Stimulated activated naive CD8-positive, alpha-beta T cell treated with anti-CD3 and anti-CD28 coated beads, Interleukin-15, Interleukin-2, amounts not matched to agents 100 ng/mL and 50 ng/mL, for 24 hours (primary cell): ENCODE measurements around the gene INSYN1.
"Not testable (repeated sequence)": the region's sequence is repeated elsewhere in the genome, so short reads cannot be mapped to it uniquely, and the experiment has no call there.

Experiments used
- H3K27ac Mint-ChIP-seq: one replicate; pipeline ENCODE4 v1.8.0; 2021; ENCODE audit warnings: mild to moderate bottlenecking, mixed read lengths
- H3K27me3 Mint-ChIP-seq: one replicate; pipeline ENCODE4 v1.8.0; 2021; ENCODE audit warnings: mixed read lengths
- H3K36me3 Mint-ChIP-seq: one replicate; pipeline ENCODE4 v1.8.0; 2021; ENCODE audit warnings: low read depth, mixed read lengths
- H3K4me1 Mint-ChIP-seq: one replicate; pipeline ENCODE4 v1.8.0; 2021; ENCODE audit warnings: low read depth, mixed read lengths
- H3K4me3 Mint-ChIP-seq: one replicate; pipeline ENCODE4 v1.8.0; 2021; ENCODE audit warnings: mild to moderate bottlenecking, mixed read lengths
- H3K9me3 Mint-ChIP-seq: one replicate; pipeline ENCODE4 v1.8.0; 2021; ENCODE audit warnings: mixed read lengths

INSYN1 gene

GRCh38 chr15:73753250-73754130, at the start of gene INSYN1:
INSYN1 (minus strand) TSS chr15:73753351; CDS start chr15:73751130, 2,221 bp downstream.
- Mint-ChIP-seq H3K4me3 (no peak within 1 kb of the TSS), H3K9me3 (no peaks in the 10 kb centered on the region), H3K27ac (no peak within 1 kb of the TSS), H3K4me1 (no peaks in the 10 kb centered on the region), H3K36me3 (no peaks in the 10 kb centered on the region), H3K27me3 (peaks cover 43% of the 10 kb centered on the region)

- Mint-ChIP-seq H3K27me3 (no peaks in the 10 kb centered on the region), H3K4me1 (no peaks in the 10 kb centered on the region), H3K4me3 (no peak overlapping the region), H3K27ac (no peak overlapping the region), H3K9me3 (no peaks in the 10 kb centered on the region), H3K36me3 (no peaks in the 10 kb centered on the region)
These were observed 49.4 kb upstream of the INSYN1 start for GRCh38 chr15:73802431-73803041.

GRCh38 chr15:73800662-73801345, 47.7 kb upstream of the INSYN1 start:
- no peaks in the 10 kb centered on the region for H3K4me1 Mint-ChIP-seq
- no peak overlapping the region for H3K27ac Mint-ChIP-seq
- H3K4me3 Mint-ChIP-seq, result no peak overlapping the region
- H3K9me3 Mint-ChIP-seq, result no peaks in the 10 kb centered on the region
- no peaks in the 10 kb centered on the region for H3K27me3 Mint-ChIP-seq
- no peaks in the 10 kb centered on the region for H3K36me3 Mint-ChIP-seq

- Mint-ChIP-seq H3K27ac (no peak overlapping the region), H3K9me3 (no peaks in the 10 kb centered on the region), H3K36me3 (no peaks in the 10 kb centered on the region), H3K4me1 (no peaks in the 10 kb centered on the region), H3K4me3 (no peak overlapping the region), H3K27me3 (no peaks in the 10 kb centered on the region)
These were observed 46.3 kb upstream of the INSYN1 start for GRCh38 chr15:73799466-73799865.

- Mint-ChIP-seq H3K36me3 (no peaks in the 10 kb centered on the region), H3K27me3 (no peaks in the 10 kb centered on the region), H3K4me1 (no peaks in the 10 kb centered on the region), H3K27ac (no peak overlapping the region), H3K4me3 (no peak overlapping the region), H3K9me3 (no peaks in the 10 kb centered on the region)
These were observed 44.4 kb upstream of the INSYN1 start for GRCh38 chr15:73797366-73798158.

- Mint-ChIP-seq H3K4me1 (no peaks in the 10 kb centered on the region), H3K27me3 (no peaks in the 10 kb centered on the region), H3K9me3 (no peaks in the 10 kb centered on the region), H3K36me3 (no peaks in the 10 kb centered on the region), H3K27ac (no peak overlapping the region), H3K4me3 (no peak overlapping the region)
These were observed 43.2 kb upstream of the INSYN1 start for GRCh38 chr15:73796331-73796831.

- Mint-ChIP-seq H3K4me1 (no peaks in the 10 kb centered on the region), H3K27ac (no peak overlapping the region), H3K9me3 (no peaks in the 10 kb centered on the region), H3K4me3 (no peak overlapping the region), H3K36me3 (no peaks in the 10 kb centered on the region), H3K27me3 (no peaks in the 10 kb centered on the region)
These were observed 41.4 kb upstream of the INSYN1 start for GRCh38 chr15:73794443-73795133.

GRCh38 chr15:73792899-73793541, 39.9 kb upstream of the INSYN1 start:
- H3K4me1 Mint-ChIP-seq, H3K9me3 Mint-ChIP-seq, H3K4me3 Mint-ChIP-seq, H3K36me3 Mint-ChIP-seq, H3K27ac Mint-ChIP-seq, H3K27me3 Mint-ChIP-seq: not testable (repeated sequence)

GRCh38 chr15:73792415-73792814, 39.3 kb upstream of the INSYN1 start:
- no peaks in the 10 kb centered on the region for H3K27me3 Mint-ChIP-seq
- H3K4me3 Mint-ChIP-seq, result no peak overlapping the region
- H3K9me3 Mint-ChIP-seq, result no peaks in the 10 kb centered on the region
- no peaks in the 10 kb centered on the region for H3K4me1 Mint-ChIP-seq
- no peak overlapping the region for H3K27ac Mint-ChIP-seq
- no peaks in the 10 kb centered on the region for H3K36me3 Mint-ChIP-seq

GRCh38 chr15:73789521-73790240, 36.5 kb upstream of the INSYN1 start:
- H3K36me3 Mint-ChIP-seq, result no peaks in the 10 kb centered on the region
- no peaks in the 10 kb centered on the region for H3K27me3 Mint-ChIP-seq
- no peak overlapping the region for H3K4me3 Mint-ChIP-seq
- H3K9me3 Mint-ChIP-seq, result no peaks in the 10 kb centered on the region
- no peaks in the 10 kb centered on the region for H3K4me1 Mint-ChIP-seq
- no peak overlapping the region for H3K27ac Mint-ChIP-seq

GRCh38 chr15:73787621-73788020, 34.5 kb upstream of the INSYN1 start:
- Mint-ChIP-seq H3K4me1 (no peaks in the 10 kb centered on the region), H3K9me3 (no peaks in the 10 kb centered on the region), H3K27ac (no peak overlapping the region), H3K27me3 (no peaks in the 10 kb centered on the region), H3K36me3 (no peaks in the 10 kb centered on the region), H3K4me3 (no peak overlapping the region)

- H3K4me3 Mint-ChIP-seq, result no peak overlapping the region
- H3K4me1 Mint-ChIP-seq, result no peaks in the 10 kb centered on the region
- no peaks in the 10 kb centered on the region for H3K27me3 Mint-ChIP-seq
- no peaks in the 10 kb centered on the region for H3K36me3 Mint-ChIP-seq
- no peaks in the 10 kb centered on the region for H3K9me3 Mint-ChIP-seq
- H3K27ac Mint-ChIP-seq, result no peak overlapping the region
These were observed 33.4 kb upstream of the INSYN1 start for GRCh38 chr15:73786538-73786937.

GRCh38 chr15:73785256-73786014, 32.3 kb upstream of the INSYN1 start:
- H3K4me3 Mint-ChIP-seq, H3K27ac Mint-ChIP-seq, H3K36me3 Mint-ChIP-seq, H3K27me3 Mint-ChIP-seq, H3K9me3 Mint-ChIP-seq, H3K4me1 Mint-ChIP-seq: not testable (repeated sequence)
